HG02642 (cell line): ENCODE results near the gene KCP.
"Not testable (repeated sequence)": the region's sequence is repeated elsewhere in the genome, so short reads cannot be mapped to it uniquely, and the experiment has no call there.

ENCODE experiments used
- ATAC-seq: cut with Tn5 transposase; IDR thresholded peaks from one replicate; pipeline ENCODE4 v1.9.1; 2021; ENCODE audit warnings: mild to moderate bottlenecking; ENCODE audit not compliant: unreplicated experiment, poor library complexity

KCP gene

DNA sequence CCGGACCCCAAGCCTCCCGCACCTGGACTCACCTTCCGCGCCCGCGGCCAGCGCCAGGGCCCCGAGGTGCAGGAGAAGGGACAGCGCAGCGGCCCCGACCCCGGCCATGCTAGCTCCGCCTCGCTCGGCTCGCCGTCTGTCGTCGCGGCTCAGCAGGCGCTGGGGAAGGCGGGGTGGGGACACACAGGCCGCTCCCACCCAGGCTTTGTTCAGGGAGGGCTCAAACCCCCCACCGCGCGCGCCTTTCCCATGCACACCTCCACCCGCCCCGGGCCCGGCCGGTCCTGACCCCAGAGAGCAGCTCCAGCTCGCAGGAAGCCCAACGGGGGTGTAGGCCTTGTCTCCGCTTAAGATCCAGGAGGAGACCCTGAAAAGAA lies at the start of gene KCP:
KCP (minus strand) TSS at position 141 of the 377 bp plus-strand sequence; CDS start at position 108, 33 bp downstream.
- no peak for ATAC-seq

DNA sequence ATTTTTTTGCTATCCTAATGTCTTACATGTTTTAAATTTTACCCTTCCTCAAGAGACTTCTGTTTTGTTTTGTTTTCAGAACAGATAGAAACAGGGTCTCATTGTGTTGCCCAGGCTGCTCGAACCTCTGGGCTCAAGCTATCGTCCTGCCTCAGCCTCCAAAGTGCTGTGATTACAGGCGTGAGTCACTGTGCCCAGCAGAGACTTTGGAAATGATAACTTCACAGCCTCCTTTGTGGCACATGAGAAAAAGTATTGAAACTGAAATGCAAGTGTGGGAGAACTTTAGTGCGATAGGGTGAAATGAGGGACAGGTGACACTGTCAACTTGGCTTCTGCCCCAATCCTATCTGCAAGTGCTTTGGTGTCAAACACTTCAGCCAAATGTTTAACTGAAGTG lies 48.8 kb upstream of the KCP start:
- ATAC-seq: no peak

DNA sequence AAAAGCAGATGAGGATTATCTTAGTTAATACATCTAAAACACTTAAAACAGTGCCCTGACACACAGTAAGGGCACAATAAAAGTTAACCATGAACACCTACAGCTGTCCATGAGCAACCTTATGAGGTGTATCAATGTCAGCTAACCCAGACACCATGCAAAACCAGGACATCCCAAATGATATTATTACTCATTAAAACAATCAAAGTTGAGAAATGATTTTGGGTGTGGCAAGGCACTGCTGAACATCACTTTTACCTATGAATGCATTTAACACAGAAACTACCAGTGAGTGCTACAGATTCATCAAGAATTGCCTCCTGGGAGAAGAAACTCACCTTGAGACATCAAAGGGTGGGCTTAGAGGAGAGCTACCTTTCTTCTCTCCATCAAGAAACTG lies 45.5 kb upstream of the KCP start:
- no peak for ATAC-seq

DNA sequence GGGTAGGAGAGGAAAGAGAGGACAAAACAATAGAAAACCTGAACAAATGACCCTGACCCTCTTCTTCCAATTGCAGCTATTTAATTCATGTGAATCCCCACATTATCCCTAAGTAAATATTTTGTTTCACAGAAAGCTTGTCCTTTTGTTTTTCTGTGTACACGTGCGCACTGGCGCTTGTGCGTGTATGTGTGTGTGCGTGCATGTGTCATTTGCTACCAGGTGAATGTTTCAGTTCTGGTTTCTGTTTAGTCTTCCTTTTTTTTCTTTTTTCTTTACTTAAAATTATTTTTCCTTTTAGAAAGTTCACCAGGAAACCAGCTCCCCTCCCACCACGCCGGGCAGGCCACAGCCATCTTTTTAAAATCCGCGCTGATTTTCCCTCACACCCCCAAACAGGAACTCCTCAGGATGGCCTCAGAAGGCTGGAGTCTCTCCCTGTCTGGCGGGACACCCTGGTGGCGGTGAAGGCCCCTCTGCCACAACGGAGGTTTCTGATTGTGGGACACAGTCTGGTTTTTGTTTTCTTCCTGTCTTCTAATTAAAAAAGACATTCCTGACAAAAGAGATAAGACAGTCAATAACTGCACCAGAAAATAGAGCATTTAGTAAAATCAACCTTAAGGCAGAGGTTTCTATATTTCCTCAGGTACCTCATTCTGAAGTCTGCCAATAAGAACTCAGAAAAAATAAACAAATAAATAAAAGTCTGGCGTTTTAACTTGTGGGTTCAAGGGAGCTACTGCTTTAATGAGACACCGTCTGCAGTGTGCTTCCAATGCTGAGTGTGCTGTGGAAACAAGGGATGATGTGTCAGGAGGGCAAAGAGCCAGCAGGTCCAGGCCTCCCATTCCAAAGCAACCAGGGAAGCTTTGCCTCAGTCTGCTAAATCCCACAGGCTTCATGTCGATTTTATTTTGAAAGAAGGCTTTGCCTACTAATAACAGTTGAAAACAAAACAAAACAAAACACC lies 44.6 kb upstream of the KCP start:
- peak; percentile 71 for ATAC-seq

DNA sequence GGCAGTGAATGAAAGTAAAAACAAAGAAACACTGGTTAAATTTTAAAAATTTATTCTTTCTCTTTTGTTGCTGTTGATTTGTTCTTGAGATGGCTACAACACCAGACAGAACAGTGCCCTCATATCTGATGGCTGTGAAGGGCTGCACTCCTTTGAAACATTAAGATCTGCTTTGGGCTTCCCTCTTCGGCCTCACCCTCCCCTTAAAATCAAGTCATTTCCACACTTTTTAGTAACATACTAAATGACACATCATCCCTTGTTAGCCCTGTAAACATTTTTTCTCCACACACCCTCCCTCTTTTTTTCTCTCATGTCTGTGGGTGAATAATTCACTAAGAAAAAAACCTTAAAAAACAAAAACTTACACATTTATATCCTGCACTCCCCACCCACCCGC lies 43.6 kb upstream of the KCP start:
- ATAC-seq: no peak

DNA sequence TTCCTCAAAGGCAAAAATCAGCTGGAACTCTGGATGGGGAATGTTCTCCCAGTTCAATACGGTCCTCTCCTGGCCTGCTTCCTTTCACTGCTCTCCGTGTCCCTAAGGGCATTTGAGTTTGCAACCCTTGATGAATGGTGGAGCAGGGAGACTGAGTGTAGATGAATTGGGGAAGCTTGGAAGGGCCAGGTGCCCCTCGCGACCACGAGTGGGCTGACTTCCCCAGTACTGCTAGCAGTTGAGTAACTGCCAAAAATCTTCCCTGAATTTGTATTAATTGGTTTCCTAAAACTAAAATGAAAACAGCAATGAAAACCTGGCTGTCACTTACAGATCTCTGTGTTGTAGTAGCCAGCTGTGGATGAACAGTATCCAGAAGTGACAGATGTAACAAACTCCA lies 40.8 kb upstream of the KCP start:
- ATAC-seq: no peak

DNA sequence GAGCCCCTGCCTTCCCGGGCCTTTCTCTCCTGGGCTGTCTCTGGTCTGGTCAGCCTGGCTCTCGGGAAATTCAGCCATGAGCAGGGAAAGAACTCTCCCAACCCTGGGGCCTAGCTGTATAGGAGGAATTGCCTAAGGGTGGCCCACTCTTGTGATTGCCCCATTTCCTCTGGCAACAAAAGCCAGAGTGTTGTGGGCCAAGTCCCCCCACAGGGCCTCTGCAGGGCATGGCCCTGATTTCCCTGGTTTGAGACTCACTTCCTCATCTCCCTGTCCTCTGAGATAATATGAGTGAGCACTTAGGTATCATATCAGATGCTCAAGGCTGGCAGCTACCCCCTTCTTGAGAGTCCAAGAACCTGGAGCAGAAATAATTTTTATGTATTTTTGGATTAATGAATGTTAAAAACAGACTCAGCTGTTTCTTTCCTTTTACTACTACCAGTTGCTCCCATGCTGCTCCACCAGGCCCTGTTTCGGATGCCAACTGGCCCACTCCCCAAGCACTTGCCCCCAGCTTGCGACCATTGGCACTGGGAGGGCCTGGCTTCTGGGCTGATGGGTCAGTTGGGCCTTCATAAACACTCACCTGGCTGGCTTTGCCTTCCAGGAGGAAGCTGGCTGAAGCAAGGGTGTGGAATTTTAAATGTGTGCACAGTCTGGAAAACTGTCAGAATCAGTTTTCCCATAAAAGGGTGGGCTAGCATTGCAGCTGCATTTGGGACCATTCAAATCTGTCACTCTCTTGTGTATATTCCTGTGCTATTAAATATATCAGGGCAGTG lies 38.7 kb upstream of the KCP start:
- ATAC-seq: no peak

DNA sequence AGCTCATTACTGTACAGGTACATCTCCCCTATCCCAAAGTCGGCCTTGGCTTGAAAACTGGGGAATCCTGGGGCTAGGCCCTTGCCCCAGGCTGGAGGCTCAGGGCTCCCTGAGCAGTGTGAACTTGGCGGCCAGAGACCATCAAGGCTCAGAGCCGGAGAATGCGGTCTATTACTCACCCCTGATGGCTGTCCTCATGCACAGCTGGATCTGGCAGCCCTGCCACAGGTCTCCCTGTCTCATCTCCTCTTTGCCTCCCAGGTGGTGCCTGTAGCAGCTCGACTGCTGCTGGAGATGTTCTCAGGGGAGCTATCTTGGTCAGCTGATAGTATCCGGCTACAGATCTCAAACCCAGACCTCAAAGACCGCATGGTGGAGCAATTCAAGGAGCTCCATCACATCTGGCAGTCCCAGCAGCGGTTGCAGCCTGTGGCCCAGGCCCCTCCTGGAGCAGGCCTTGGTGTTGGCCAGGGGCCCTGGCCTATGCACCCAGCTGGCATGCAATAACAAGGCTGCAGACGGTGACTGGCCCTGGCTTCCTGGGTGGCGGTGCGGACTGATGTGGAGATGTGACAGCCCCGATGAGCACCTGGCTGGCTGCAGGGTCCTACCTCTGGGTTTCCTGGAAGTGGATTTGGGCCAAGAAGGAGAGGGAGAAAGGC lies 37.9 kb upstream of the KCP start:
- ATAC-seq: no peak

DNA sequence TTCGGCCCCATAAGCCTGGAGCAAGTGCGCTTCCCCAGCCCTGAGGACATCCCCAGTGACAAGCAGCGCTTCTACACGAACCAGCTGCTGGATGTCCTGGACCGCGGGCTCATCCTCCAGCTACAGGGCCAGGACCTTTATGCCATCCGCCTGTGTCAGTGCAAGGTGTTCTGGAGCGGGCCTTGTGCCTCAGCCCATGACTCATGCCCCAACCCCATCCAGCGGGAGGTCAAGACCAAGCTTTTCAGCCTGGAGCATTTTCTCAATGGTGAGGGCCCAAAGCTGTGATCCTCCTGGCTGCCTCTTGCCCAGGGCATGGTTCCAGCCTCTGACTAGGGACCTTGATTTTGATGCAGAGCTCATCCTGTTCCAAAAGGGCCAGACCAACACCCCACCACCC lies 37.3 kb upstream of the KCP start:
- ATAC-seq: no peak

DNA sequence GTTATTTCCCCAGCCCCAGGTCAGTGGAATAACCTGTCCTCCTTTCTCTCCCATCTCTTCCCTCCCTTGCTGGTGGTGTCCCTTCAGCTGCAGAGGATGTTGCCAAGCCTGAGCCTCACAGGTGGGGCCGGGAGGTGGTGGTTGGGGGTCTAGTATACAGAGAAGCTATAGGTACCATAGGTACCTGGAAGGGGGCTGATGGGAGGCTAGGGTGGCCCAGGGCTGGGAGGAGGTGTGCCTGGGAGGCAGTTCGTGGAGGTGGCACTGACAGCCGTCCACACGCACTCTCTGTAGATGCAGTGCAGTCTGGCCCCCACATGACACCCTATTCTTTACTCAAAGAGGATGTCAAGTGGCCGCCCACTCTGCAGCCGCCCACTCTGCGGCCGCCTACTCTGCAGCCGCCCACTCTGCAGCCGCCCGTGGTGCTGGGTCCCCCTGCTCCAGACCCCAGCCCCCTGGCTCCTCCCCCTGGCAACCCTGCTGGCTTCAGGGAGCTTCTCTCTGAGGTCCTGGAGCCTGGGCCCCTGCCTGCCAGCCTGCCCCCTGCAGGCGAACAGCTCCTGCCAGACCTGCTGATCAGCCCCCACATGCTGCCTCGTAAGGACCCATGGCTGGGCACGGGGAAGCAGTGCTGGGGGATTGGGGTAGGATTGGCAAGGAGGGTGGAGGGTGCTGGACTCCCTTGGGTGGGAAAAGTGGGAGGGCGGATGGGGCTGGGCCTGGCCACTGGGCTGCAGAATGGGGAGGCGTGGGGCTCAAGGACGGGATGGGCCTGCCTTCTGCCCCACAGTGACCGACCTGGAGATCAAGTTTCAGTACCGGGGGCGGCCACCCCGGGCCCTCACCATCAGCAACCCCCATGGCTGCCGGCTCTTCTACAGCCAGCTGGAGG lies 36.7 kb upstream of the KCP start:
- ATAC-seq: no peak

DNA sequence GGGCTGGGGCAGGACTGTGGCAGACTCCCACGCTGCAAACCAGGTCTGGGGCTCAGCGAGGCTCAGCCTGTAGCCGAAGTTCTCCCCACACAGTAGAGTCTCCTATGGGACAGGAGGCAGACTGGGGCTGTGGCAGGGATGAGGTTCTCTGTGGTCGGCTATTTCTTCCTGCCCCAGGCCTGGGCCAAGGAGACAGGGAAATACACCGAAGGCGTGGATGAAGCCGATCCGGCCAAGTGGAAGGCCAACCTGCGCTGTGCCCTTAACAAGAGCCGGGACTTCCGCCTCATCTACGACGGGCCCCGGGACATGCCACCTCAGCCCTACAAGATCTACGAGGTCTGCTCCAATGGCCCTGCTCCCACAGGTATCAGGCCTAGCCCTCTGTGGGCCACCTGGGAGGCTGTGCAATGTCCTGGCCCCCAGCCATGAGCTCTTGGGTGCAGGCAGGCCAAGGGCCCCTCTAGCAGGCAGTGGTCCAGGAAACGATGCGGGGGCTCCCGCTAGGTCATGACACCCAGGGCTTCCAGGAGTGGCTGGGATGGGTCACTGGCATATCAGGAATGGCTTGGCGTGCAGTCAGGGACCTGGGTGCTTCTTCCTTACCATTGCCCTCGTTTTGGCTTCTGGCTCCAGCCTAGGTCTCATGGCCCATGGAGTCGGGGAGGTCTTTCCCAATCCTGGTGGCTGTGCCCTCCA lies 35.3 kb upstream of the KCP start:
- no peak for ATAC-seq

DNA sequence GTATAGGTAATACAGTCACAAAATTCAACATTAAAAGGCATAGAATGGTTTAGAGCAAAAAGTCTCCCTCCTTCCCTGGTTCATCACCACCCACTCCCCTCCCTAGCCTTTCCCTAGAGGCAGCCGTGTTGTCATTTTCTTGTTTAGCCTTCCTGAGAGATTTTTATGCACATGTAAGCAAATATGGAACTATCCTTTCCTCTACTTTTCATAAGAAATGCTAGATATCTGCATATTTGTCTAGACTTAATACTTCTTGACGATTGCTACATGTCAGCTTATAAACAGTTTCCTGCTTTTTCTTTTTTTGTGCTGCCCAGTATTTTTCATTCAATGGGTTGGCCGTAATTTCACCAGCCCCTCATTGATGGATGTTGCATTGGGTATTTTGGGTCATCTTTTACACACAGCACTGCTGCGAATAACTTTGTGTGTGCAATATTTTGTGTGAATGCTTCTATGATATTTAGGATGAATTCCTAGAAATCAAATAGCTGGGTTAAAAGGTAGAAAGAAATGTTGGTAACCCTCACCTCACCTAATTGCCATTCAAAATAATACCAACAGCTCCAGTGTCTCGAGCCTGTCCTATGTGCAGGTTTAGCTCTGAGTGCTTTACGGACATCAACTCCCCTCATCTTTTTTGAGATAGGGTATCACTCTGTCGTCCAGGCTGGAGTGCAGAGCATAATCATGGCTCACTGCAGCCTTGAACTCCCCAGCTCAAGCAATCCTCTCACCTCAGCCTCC lies 34.2 kb upstream of the KCP start:
- no peak for ATAC-seq

DNA sequence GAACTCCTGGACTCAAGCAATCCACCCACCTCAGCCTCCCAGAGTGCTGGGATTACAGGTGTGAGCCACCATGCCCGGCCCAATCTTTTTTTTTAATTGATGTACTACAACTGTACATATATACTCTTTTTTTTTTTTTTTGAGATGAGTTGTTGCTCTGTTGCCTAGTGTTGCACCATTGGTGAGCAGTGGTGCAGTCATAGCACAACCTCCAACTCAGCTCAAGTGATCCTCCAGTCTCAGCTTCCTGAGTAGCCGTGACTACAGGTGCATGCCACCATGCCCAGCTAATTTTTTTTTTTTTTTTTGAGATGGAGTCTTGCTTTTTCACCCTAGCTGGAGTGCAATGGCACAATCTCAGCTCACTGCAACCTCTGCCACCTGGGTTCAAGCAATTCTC lies 32.7 kb upstream of the KCP start:
- ATAC-seq: not testable (repeated sequence)

DNA sequence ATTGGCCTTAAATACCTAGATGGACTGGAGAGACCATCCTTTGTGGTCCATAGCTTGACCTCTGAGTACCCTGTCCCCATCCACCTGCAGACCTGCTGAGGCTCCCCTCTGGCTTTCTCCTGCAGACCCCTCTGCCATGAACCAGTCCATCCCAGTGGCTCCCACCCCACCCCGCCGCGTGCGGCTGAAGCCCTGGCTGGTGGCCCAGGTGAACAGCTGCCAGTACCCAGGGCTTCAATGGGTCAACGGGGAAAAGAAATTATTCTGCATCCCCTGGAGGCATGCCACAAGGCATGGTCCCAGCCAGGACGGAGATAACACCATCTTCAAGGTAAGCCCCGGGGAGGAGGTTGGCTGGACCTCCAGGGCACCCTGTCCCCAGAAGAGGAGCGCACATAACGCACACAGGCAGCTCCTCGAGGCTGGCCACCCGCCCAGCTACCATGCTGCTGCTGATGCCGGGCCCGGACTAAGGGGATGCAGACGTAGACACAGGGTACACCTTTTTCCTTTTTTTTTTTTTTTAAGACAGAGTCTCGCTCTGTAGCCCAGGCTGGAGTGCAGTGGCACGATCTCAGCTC lies 31.5 kb upstream of the KCP start:
- no peak for ATAC-seq

DNA sequence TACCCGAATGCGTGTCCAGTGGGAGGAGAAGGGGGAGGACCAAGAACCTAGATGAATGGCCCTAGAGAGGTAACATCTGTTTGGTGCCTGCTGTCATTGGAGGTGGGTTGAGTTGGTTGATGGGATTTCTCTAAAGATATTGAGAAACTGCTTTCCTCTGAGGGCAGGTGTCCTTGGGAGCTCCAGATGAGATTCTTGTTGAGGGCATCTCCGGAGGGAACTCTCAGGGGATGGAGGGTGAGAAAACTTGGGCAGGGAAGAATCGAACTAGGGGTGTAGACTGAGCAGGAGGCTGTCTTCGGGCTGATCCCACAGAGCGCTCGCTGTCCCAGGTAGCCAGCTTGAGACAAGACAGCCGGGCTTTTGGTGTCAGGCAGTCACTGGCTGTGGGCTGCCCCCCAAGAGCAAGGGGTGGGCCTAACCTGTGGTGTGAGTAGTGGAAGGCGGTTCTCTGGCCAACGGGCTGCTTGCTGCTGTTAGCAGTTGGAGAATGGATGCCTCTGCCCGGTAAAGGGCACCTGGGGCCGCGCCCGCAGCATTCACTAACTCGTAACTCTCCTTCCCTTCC lies 30.9 kb upstream of the KCP start:
- ATAC-seq: no peak

DNA sequence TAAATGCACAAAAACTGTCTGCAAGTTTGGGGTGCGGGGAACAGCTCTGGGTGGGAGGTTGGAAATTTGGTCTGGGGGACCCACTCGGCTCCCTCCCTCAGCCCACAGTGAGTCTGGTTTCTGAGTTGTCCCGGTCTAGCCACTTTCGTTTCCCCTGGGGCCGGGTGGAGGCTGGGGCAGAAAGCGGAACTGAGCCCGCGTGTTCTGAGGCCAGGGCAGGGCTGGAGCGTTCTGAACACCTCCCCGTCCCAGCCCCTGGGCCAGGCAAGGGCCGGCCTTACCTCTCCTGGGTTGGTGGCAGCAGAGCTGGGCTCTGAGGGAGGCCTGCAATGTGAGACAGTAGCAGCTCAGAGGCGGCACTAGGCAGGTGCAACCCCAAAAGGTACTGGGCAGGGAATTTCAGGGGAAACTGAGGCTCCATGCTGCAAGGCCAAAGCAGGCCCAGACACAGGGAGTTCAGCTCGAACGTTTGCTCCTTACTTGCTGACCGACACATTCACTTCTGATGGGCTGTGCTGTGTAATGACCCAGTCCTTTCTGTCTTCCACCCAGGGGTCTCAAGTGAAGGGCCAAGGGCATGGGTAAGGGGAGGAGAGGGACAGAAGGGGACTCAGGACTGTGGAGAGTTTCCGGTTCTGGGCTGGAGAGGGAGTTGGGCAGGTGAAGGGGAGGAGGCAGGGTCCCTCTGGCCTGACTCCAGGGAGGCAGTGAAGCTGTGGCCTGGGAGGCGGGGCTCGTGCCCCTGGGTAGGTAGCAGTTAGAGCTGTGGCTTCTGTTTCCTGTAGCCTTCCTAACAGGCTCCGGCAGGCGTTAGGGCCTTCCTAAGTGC lies 30.2 kb upstream of the KCP start:
- ATAC-seq: peak; percentile 56

DNA sequence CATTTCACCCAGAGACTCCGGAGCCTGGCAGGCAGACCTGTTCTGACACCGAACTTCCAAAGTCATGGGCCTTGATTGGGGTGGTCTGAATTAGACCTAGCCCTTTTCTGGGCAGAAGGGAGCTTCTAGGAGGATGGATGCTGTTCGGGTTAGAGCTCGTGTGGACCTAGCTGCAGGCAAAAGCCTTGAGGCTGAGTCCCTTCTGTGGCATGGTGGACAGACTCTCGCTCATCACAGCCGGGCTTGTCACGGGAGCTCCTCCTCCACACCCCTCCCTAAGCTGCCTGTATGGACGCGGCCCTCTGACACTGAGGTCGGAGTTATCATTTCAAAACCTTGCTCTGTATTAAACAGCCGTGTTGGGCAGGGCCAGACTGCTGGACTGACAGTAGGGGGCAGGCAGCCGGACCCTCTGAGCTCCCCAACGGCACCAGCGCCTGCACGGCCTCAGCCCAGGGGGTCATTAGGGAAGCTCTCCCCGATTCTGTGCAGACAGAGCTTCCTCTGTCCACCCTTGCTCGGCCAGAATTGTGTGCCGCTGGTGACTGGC lies 29.4 kb upstream of the KCP start:
- ATAC-seq: peak; percentile 25
